DOHH2 (cell line): ENCODE measurements around the gene SAMD9L.

Source experiments
- CTCF ChIP-seq: fragments of 200-600 bp; sonication (generic); IDR thresholded peaks from one replicate; pipeline ENCODE4 v1.5.1; 2014; ENCODE audit warnings: antibody characterized with exemption, mild to moderate bottlenecking, low read depth, low read length; ENCODE audit not compliant: poor library complexity, severe bottlenecking
- EZH2phosphoT487 ChIP-seq: fragments of 200-600 bp; sonication (generic); IDR thresholded peaks from 2 replicates; pipeline ENCODE4 v1.6.1; 2017; ENCODE audit warnings: borderline replicate concordance, mild to moderate bottlenecking, antibody characterized with exemption, low read length, moderate library complexity, mixed read lengths

GRCh38 chr7:93179173-93179572, 31.0 kb upstream of the SAMD9L start:
- no peak for TF ChIP-seq CTCF
- TF ChIP-seq EZH2phosphoT487 = no peak
